Hepatocyte (in vitro differentiated cells): ENCODE results near the gene ATXN2. TPM values are rescaled to one million over a fixed set of nuclear protein-coding genes. Genes with fewer than 3 reads are reported as not detected.
"Not testable (repeated sequence)": the region's sequence is repeated elsewhere in the genome, so short reads cannot be mapped to it uniquely, and the experiment has no call there.

Experiments
- DNase-seq: peaks from one replicate; pipeline ENCODE4 v3.0.0-alpha.2; 2016; ENCODE audit warnings: low spot score
- H2AFZ ChIP-seq: fragments of 200-600 bp; sonication (generic); 2 replicates; pipeline ENCODE4 v1.6.0; 2016; ENCODE audit warnings: antibody characterized with exemption, mild to moderate bottlenecking
- H3K27ac ChIP-seq: fragments of 200-600 bp; sonication (generic); 2 replicates; pipeline ENCODE4 v1.5.1; 2016; ENCODE audit warnings: mild to moderate bottlenecking
- H3K27me3 ChIP-seq: fragments of 200-600 bp; sonication (generic); 2 replicates; pipeline ENCODE4 v1.6.1; 2016
- H3K36me3 ChIP-seq: fragments of 200-600 bp; sonication (generic); replicated peaks from 2 replicates; pipeline ENCODE4 v1.5.1; 2016; ENCODE audit warnings: low read depth; ENCODE audit not compliant: insufficient read depth
- H3K4me1 ChIP-seq: fragments of 200-600 bp; sonication (generic); 2 replicates; pipeline ENCODE4 v1.5.1; 2016; ENCODE audit warnings: mild to moderate bottlenecking, moderate library complexity; ENCODE audit not compliant: insufficient read depth
- H3K4me2 ChIP-seq: fragments of 200-600 bp; sonication (generic); 2 replicates; pipeline ENCODE4 v1.6.0; 2016
- H3K4me3 ChIP-seq: fragments of 200-600 bp; sonication (generic); 2 replicates; pipeline ENCODE4 v1.5.1; 2016; ENCODE audit warnings: mild to moderate bottlenecking
- H3K79me2 ChIP-seq: fragments of 200-600 bp; sonication (generic); 2 replicates; pipeline ENCODE4 v1.6.0; 2017; ENCODE audit warnings: mild to moderate bottlenecking
- H3K9me2 ChIP-seq: fragments of 200-600 bp; sonication (generic); replicated peaks from 2 replicates; pipeline ENCODE4 v1.6.0; 2017; ENCODE audit warnings: mild to moderate bottlenecking; ENCODE audit not compliant: insufficient read depth
- H3K9me3 ChIP-seq: fragments of 200-600 bp; sonication (generic); 2 replicates; pipeline ENCODE4 v1.5.1; 2016; ENCODE audit warnings: low read depth, mild to moderate bottlenecking
- H4K20me1 ChIP-seq: fragments of 200-600 bp; sonication (generic); 2 replicates; pipeline ENCODE4 v1.6.0; 2016; ENCODE audit warnings: mild to moderate bottlenecking; ENCODE audit not compliant: insufficient read depth, poor library complexity, severe bottlenecking
- CTCF ChIP-seq: fragments of 200-600 bp; sonication (generic); IDR thresholded peaks from 2 replicates; pipeline ENCODE4 v1.5.1; 2016; ENCODE audit warnings: antibody characterized with exemption, mild to moderate bottlenecking; ENCODE audit not compliant: poor library complexity
- EZH2 ChIP-seq: fragments of 200-600 bp; sonication (generic); IDR thresholded peaks from 2 replicates; pipeline ENCODE4 v1.6.1; 2016; ENCODE audit warnings: antibody characterized with exemption, mild to moderate bottlenecking, borderline replicate concordance
- EZH2phosphoT487 ChIP-seq: fragments of 200-600 bp; sonication (generic); IDR thresholded peaks from one replicate; pipeline ENCODE4 v1.6.1; 2018; ENCODE audit warnings: antibody characterized with exemption, mild to moderate bottlenecking, low read depth, moderate library complexity; ENCODE audit not compliant: unreplicated experiment, severe bottlenecking
- WGBS: methylation state at CpG from one replicate; pipeline ENCODE4 v1.1.6; 2016; ENCODE audit warnings: low lambda C conversion rate; ENCODE audit errors: missing lambda C conversion rate; 5-methylcytosine and 5-hydroxymethylcytosine counted together
- polyA plus RNA-seq: library from polyadenylated mRNA; unstranded; fragments of >200 nt; fragmentation: Nextera tagmentation; extraction: Ambion mirVana; gene quantifications from 2 replicates; pipeline ENCODE4 v1.2.1, GENCODE V29; 2016
- total RNA-seq: library from RNA; depleted of rRNA; stranded (reverse); fragments of >200 nt; gene quantifications from 2 replicates; pipeline ENCODE4 v1.2.3, GENCODE V29; 2014

ATXN2 gene
- total and polyA plus RNA-seq, 2 experiments from 2014 or later, result 36.9 to 47.9 TPM

DNA sequence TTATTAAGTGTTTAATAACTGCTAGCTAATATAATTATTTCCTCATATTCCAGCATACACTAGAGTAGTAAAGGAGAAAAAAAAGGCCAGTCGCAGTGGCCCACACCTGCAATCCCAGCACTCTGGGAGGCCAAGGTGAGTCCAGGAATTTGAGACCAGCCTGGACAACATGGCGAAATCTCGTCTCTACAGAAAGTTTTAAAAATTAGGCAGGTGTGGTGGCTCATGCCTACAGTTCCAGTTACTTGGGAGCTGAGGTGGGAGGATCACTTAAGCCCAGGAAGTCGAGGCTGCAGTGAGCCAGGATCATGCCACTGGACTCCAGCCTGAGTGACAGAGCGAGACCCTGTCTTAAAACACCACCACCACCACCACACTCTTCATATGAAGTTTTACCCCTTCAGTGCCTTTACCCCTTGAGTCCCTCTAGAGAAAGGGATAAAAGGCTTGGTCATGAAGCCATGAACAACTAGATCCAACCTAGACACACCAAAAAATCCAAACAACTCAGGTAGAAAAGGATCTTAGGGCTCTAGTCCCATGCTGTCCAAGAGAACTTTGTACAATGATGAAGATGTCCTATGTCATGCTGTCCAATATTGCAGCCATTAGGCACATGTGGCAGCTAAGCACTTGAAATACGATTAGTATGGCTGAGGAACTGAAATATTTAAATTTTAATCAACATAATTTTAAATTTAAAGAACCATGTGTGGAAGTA lies 29.6 kb downstream of the ATXN2 start:
- H3K4me2 ChIP-seq, result peak overlapping the region; percentile 23

DNA sequence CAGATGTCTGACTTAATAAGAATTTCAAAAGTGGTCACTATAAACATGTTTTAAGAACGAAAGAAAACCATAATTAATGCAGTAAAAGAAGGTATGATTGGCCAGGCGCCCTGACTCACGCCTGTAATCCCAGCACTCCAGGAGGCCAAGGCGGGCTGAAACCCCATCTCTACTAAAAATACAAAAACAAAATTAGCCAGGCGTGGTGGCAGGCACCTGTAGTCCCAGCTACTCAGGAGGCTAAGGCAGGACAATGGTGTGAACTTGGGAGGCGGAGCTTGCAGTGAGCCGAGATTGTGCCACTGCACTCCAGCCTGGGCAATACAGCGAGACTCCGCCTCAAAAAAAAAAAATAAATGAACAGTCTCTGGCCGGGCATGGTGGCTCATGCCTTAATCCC lies 38.3 kb downstream of the ATXN2 start:
- H3K36me3 ChIP-seq, H3K27me3 ChIP-seq, H3K4me2 ChIP-seq, H3K9me2 ChIP-seq, H3K4me3 ChIP-seq, H3K4me1 ChIP-seq, H3K9me3 ChIP-seq, DNase-seq, H3K27ac ChIP-seq, H2AFZ ChIP-seq: not testable (repeated sequence)
- 92% methylated on average over 10 of the region's 10 CpGs for WGBS
- Histone ChIP-seq H4K20me1 (peaks cover 87% of the 10 kb centered on the region), H3K79me2 (peaks cover 100% of the 10 kb centered on the region)

More for the DNA sequence above, 29.6 kb downstream of the ATXN2 start:
- H3K79me2 ChIP-seq, result peaks cover 100% of the 10 kb centered on the region
- no peaks in the 10 kb centered on the region for H3K27me3 ChIP-seq
- no peaks in the 10 kb centered on the region for H3K36me3 ChIP-seq
- H2AFZ ChIP-seq, result no peak overlapping the region
- 93% methylated on average over 6 of the region's 6 CpGs for WGBS
- no peak for DNase-seq
- H3K9me3 ChIP-seq, result no peaks in the 10 kb centered on the region
- no peak overlapping the region for H3K4me3 ChIP-seq
- peaks cover 16% of the 10 kb centered on the region for H3K4me1 ChIP-seq
- H3K9me2 ChIP-seq, result no peaks in the 10 kb centered on the region
- TF ChIP-seq EZH2 (no peak), CTCF (no peak)
- peaks cover 87% of the 10 kb centered on the region for H4K20me1 ChIP-seq
- H3K27ac ChIP-seq, result peak overlapping the region; percentile 41

DNA sequence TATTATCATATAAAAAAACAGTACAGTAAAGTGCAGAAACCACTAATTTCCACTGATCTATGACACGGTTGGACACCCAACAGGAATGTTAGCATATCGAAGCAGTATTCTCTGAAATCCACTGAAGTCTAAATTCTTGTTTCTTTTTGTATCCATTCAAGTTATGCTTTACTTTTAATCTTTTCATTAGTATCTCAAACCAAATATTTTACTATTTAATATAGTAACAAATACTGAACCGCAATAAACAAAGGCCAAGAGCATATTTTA lies 41.1 kb downstream of the ATXN2 start:
- Histone ChIP-seq H3K27me3 (no peaks in the 10 kb centered on the region), H4K20me1 (peaks cover 72% of the 10 kb centered on the region), H3K36me3 (no peaks in the 10 kb centered on the region), H3K27ac (no peak overlapping the region), H3K9me2 (no peaks in the 10 kb centered on the region), H2AFZ (no peak overlapping the region), H3K4me1 (no peaks in the 10 kb centered on the region), H3K9me3 (no peaks in the 10 kb centered on the region), H3K4me3 (no peak overlapping the region), H3K79me2 (peaks cover 99% of the 10 kb centered on the region), H3K4me2 (no peak overlapping the region)
- DNase-seq, result no peak
- TF ChIP-seq EZH2 (no peak), CTCF (no peak), EZH2phosphoT487 (no peak)
- WGBS, result 86% methylated on average over 3 of the region's 3 CpGs

DNA sequence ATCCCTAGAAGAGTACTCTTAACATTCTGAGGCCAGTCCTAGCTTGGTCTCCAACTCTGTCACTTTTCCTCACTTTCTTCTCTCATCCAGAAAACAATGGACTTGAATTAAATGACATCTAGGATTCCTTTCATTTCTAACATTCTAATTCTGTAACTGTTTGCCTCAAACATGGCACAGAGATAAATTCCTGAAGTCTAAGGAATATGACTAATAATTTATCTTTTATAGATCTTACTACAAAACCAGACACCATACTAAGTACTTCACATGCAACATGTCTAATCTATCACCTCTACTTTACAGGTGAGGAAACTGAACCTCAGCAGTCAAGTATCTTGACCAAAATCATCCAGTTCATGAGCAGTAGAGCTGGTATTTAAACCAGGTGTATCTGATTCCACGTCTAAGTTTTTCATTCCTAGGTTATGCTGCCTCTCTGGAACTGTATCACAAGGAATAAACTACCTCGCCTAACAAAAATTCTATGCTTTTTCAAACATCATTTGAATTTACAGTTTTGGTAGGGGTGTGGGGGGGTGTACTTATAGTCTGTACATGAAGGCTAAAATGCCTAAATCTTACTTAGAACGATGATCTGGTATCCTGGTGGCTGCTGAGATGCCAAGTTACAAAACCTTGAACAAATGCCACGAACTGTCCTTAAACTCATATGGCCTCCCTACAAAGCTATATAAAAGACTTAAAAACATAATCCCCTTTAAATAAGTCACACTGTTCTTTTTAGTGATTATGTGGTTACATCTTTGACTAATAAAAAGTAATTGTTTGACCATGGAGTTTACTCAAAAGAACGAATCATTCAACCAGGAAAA lies 41.6 kb downstream of the ATXN2 start:
- 88% methylated on average over 5 of the region's 5 CpGs for WGBS
- Histone ChIP-seq H3K4me3 (no peak overlapping the region), H3K36me3 (no peaks in the 10 kb centered on the region), H3K9me2 (no peaks in the 10 kb centered on the region), H3K4me1 (no peaks in the 10 kb centered on the region), H3K27me3 (no peaks in the 10 kb centered on the region), H3K9me3 (no peaks in the 10 kb centered on the region), H3K4me2 (no peak overlapping the region), H3K79me2 (peaks cover 99% of the 10 kb centered on the region), H2AFZ (no peak overlapping the region), H3K27ac (no peak overlapping the region), H4K20me1 (peaks cover 67% of the 10 kb centered on the region)
- no peak for DNase-seq
- TF ChIP-seq EZH2, result no peak
- TF ChIP-seq EZH2phosphoT487, result no peak
- no peak for TF ChIP-seq CTCF
